ENCODE measurements around the gene GDPD4.

GDPD4 gene

DNA sequence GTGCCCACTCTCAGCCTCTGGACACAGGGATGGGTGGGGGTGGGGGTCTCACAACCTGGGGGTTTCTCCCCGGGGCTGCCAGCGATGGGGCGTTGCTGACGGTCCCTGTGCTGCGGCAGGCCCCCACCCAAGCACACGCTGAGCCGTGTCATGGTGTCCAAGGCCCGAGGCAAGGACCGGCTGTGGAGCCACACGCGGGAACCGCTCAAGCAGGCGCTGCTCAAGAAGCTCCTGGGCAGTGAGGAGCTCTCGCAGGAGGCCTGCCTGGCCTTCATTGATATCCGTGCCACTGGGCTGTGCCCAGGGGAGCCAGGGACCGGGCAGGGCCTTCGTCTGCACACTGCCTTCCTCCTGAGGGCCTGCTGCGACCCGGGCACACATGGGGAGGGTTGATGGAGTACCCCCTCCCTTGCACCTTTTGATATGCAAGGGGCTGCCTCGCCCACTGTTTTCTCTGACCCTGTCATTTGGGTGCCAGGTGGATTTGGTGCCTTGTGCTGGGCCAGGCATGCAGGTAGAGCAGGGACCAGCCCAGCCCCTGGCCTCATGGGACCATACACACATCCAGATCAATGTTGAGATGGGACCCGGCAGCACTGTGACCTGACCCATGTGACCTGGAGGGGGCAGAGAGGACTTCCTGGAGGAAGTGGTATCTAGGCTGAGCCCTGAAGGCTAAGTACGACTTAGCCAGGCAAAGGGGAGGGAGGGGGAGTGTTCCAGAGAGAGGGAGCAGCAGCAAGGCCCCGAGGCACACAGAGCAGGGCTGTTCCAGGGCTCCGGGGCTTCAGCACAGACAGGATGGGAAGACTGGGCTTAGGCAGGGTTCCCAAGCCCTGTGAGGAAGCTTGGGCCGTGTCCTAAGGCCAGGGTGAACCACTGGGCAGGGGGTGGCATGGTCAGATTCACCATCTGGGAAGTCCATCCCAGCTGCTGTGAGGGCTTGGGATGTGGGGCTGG is 98.3 kb downstream of the GDPD4 start:
- Mint-ChIP-seq H3K27ac (no peak overlapping the region), H3K36me3 (ENCODE audit: low read depth) (no peaks in the 10 kb centered on the region)

GRCh38 chr11:77201991-77202841 is 99.3 kb downstream of the GDPD4 start:
- no peaks in the 10 kb centered on the region for H3K36me3 Mint-ChIP-seq (ENCODE audit: low read depth)
- no peak for DNase-seq
- peaks cover 7% of the 10 kb centered on the region for H3K27me3 Mint-ChIP-seq (ENCODE audit: low read depth, poor library complexity)
- TF ChIP-seq, protein P1, sequence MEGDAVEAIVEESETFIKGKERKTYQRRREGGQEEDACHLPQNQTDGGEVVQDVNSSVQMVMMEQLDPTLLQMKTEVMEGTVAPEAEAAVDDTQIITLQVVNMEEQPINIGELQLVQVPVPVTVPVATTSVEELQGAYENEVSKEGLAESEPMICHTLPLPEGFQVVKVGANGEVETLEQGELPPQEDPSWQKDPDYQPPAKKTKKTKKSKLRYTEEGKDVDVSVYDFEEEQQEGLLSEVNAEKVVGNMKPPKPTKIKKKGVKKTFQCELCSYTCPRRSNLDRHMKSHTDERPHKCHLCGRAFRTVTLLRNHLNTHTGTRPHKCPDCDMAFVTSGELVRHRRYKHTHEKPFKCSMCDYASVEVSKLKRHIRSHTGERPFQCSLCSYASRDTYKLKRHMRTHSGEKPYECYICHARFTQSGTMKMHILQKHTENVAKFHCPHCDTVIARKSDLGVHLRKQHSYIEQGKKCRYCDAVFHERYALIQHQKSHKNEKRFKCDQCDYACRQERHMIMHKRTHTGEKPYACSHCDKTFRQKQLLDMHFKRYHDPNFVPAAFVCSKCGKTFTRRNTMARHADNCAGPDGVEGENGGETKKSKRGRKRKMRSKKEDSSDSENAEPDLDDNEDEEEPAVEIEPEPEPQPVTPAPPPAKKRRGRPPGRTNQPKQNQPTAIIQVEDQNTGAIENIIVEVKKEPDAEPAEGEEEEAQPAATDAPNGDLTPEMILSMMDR (IDR thresholded peaks at IDR 0.05), result no peak
- H3K4me1 Mint-ChIP-seq, result no peaks in the 10 kb centered on the region
- H3K27ac Mint-ChIP-seq, result no peak overlapping the region
- no peaks in the 10 kb centered on the region for H3K9me3 Mint-ChIP-seq
- H3K4me3 Mint-ChIP-seq, result no peak overlapping the region

More for the DNA sequence above, 98.3 kb downstream of the GDPD4 start:
- Mint-ChIP-seq H3K9me3 (no peaks in the 10 kb centered on the region), H3K27me3 (ENCODE audit: low read depth, poor library complexity) (peaks cover 7% of the 10 kb centered on the region), H3K4me3 (no peak overlapping the region), H3K4me1 (no peaks in the 10 kb centered on the region)
- TF ChIP-seq, protein P1 (IDR thresholded peaks at IDR 0.05), result no peak
- no peak for DNase-seq

GRCh38 chr11:77201370-77201769 is 100.1 kb downstream of the GDPD4 start:
- no peak overlapping the region for H3K27ac Mint-ChIP-seq
- TF ChIP-seq, protein P1 (IDR thresholded peaks at IDR 0.05), result no peak
- DNase-seq, result no peak
- H3K9me3 Mint-ChIP-seq, result no peaks in the 10 kb centered on the region
- peaks cover under 1% of the 10 kb centered on the region for H3K27me3 Mint-ChIP-seq (ENCODE audit: low read depth, poor library complexity)
- no peak overlapping the region for H3K4me3 Mint-ChIP-seq
- no peaks in the 10 kb centered on the region for H3K36me3 Mint-ChIP-seq (ENCODE audit: low read depth)
- H3K4me1 Mint-ChIP-seq, result peaks cover 7% of the 10 kb centered on the region

- H3K27ac Mint-ChIP-seq, result no peak overlapping the region
- TF ChIP-seq, protein P1 (IDR thresholded peaks at IDR 0.05), result no peak
- H3K27me3 Mint-ChIP-seq (ENCODE audit: low read depth, poor library complexity), result no peaks in the 10 kb centered on the region
Measured at GRCh38 chr11:77200351-77201268, 100.9 kb downstream of the GDPD4 start.

DNA sequence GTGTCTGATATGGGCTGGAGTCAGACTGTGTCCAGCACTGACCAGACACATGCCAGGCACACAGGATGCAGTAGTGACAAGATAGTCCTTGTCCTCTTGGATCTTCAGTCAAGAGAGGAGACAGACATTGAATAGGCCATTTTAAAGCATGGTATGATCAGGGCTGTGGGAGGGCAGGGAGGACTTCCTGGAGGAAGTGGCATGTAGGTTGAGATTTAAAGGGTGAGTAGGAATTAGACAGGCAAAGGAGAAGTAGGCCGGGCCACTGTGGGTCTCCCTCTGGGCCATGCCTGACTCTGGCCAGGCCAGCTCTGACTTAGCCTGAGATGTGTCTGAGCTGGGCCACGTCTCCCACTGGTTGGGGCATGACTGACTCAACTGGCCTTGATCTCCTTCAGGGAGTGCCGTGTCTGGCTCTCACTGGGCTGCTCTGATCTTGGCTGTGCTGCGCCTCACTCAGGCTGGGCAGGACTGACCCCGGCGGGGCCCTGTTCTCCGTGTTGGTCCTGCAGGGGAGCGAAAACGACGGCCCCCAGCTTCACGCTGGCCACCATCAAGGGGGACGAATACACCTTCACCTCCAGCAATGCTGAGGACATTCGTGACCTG is 102.2 kb downstream of the GDPD4 start:
- DNase-seq, result no peak
- TF ChIP-seq, protein P1 (IDR thresholded peaks at IDR 0.05), result no peak
- Mint-ChIP-seq H3K4me1 (peaks cover 7% of the 10 kb centered on the region), H3K27ac (no peak overlapping the region), H3K9me3 (no peaks in the 10 kb centered on the region), H3K36me3 (ENCODE audit: low read depth) (no peaks in the 10 kb centered on the region), H3K4me3 (no peak overlapping the region), H3K27me3 (ENCODE audit: low read depth, poor library complexity) (no peaks in the 10 kb centered on the region)

More at GRCh38 chr11:77200351-77201268, 100.9 kb downstream of the GDPD4 start:
- DNase-seq, result no peak
- Mint-ChIP-seq H3K4me1 (peaks cover 7% of the 10 kb centered on the region), H3K36me3 (ENCODE audit: low read depth) (no peaks in the 10 kb centered on the region), H3K4me3 (no peak overlapping the region), H3K9me3 (no peaks in the 10 kb centered on the region)

Measured in nephron progenitor cell (in vitro differentiated cells).